Keratinocyte (primary cell): ENCODE data around the gene SDK1. TPM values are rescaled to one million over a fixed set of nuclear protein-coding genes. Genes with fewer than 3 reads are reported as not detected.

Experiments
- DNase-seq: peaks from one replicate; pipeline ENCODE4 v3.0.0-alpha.2; 2011; ENCODE audit warnings: low read depth, missing footprints, low spot score
- FAIRE-seq: peaks from 2 replicates; lab custom pipeline; 2011; peaks lifted over from hg19 to GRCh38; lab: Jason Lieb, UNC
- H2AFZ ChIP-seq: 2 replicates; pipeline ENCODE4 v1.6.0; 2012; ENCODE audit warnings: low read length, control low read depth, inconsistent platforms; ENCODE audit not compliant: control insufficient read depth
- H3K27ac ChIP-seq: 2 replicates; pipeline ENCODE4 v1.5.1; 2011; ENCODE audit warnings: low read length; ENCODE audit not compliant: control insufficient read depth, insufficient read depth
- H3K27me3 ChIP-seq: 3 replicates; pipeline ENCODE4 v1.6.0; 2011; ENCODE audit warnings: low read length; ENCODE audit not compliant: control insufficient read depth, insufficient read depth; ENCODE audit errors: extremely low read depth
- H3K36me3 ChIP-seq, 2 experiments: 2 replicates in 1 of 2; 3 replicates in 1 of 2; pipeline ENCODE4 v1.5.1; 2011; ENCODE audit warnings: low read length in 2 of 2, mild to moderate bottlenecking in 1 of 2; ENCODE audit not compliant: control insufficient read depth in 2 of 2, insufficient read depth in 2 of 2; ENCODE audit errors: extremely low read depth in 1 of 2
- H3K4me1 ChIP-seq: 3 replicates; pipeline ENCODE4 v1.5.1; 2011; ENCODE audit warnings: low read length; ENCODE audit not compliant: control insufficient read depth, insufficient read depth; ENCODE audit errors: extremely low read depth
- H3K4me2 ChIP-seq: 3 replicates; pipeline ENCODE4 v1.6.0; 2011; ENCODE audit warnings: low read depth, low read length; ENCODE audit not compliant: control insufficient read depth, insufficient read depth; ENCODE audit errors: extremely low read depth
- H3K4me3 ChIP-seq, 3 experiments: fragments of 200-600 bp in 1 of 3; sonication (generic) in 1 of 3; 2 replicates in 2 of 3; 3 replicates in 1 of 3; pipeline ENCODE4 v1.5.1; 2011 to 2016; ENCODE audit warnings: low read length in 3 of 3, mild to moderate bottlenecking in 3 of 3, control low read depth in 2 of 3, inconsistent platforms in 1 of 3, low read depth in 1 of 3, mixed read lengths in 1 of 3, mixed run types in 1 of 3, moderate library complexity in 1 of 3; ENCODE audit not compliant: control insufficient read depth in 2 of 3, insufficient read depth in 2 of 3; ENCODE audit errors: extremely low read depth in 1 of 3
- H3K79me2 ChIP-seq: 2 replicates; pipeline ENCODE4 v1.6.0; 2012; ENCODE audit warnings: low read length; ENCODE audit not compliant: control insufficient read depth, insufficient read depth
- H3K9ac ChIP-seq: 3 replicates; pipeline ENCODE4 v1.6.0; 2011; ENCODE audit warnings: low read length; ENCODE audit not compliant: control insufficient read depth, insufficient read depth; ENCODE audit errors: extremely low read depth
- H3K9me1 ChIP-seq: 3 replicates; pipeline ENCODE4 v1.6.0; 2011; ENCODE audit warnings: low read length; ENCODE audit not compliant: control insufficient read depth, insufficient read depth; ENCODE audit errors: extremely low read depth
- H3K9me3 ChIP-seq: 2 replicates; pipeline ENCODE4 v1.5.1; 2012; ENCODE audit warnings: low read depth, low read length; ENCODE audit not compliant: control insufficient read depth
- H4K20me1 ChIP-seq: 3 replicates; pipeline ENCODE4 v1.6.0; 2011; ENCODE audit warnings: low read length; ENCODE audit not compliant: control insufficient read depth, insufficient read depth; ENCODE audit errors: extremely low read depth
- EZH2 ChIP-seq: IDR thresholded peaks from one replicate; pipeline ENCODE4 v1.6.1; 2012; ENCODE audit warnings: inconsistent platforms, mild to moderate bottlenecking, low read length, moderate library complexity
- dilution Hi-C: fragments of 300-500 bp; cut with MboI; formaldehyde crosslinking; loops from one replicate; pipeline ENCODE4 v1.7.0; 2020; ENCODE audit warnings: low sequenced_read_pairs; ENCODE audit not compliant: extremely low pct_ligation_motif_present
- polyA plus RNA-seq, 5 experiments: library from polyadenylated mRNA; depleted of rRNA in 3 of 5; stranded (reverse) in 3 of 5; stranded (forward) in 1 of 5; unstranded in 1 of 5; fragments of >200 nt; gene quantifications; 1 replicate in 1 of 5; 2 replicates in 3 of 5; 3 replicates in 1 of 5; pipeline versions ENCODE4 v1.2.1 to v1.2.3, GENCODE V29; 2011 to 2012; ENCODE audit warnings: missing spikeins in 2 of 5, low read depth in 1 of 5, low replicate concordance in 1 of 5
- TF ChIP-seq, protein P1 (sequence below), 3 experiments: IDR thresholded peaks in 1 of 3; conservative IDR thresholded peaks in 1 of 3; optimal IDR thresholded peaks in 1 of 3; 2 replicates in 2 of 3; 3 replicates in 1 of 3; pipeline versions ENCODE3 to v1.5.1; 2011; ENCODE audit warnings: low read length in 3 of 3, mild to moderate bottlenecking in 3 of 3, moderate library complexity in 2 of 3, control low read depth in 1 of 3, inconsistent platforms in 1 of 3; ENCODE audit not compliant: insufficient read depth in 2 of 3; ENCODE audit errors: extremely low read depth in 1 of 3

The SDK1 gene
- polyA plus RNA-seq, 1 donor (not counting 4 experiments of a cell fraction or from before 2014, with no cell fraction given), result 0.66 TPM

GRCh38 chr7:3309956-3310355, 8.9 kb downstream of the SDK1 start:
- H3K27ac ChIP-seq, result no peak overlapping the region
- no peaks in the 10 kb centered on the region for H3K4me1 ChIP-seq
- FAIRE-seq (no peak), DNase-seq (no peak)
- H3K9me3 ChIP-seq, result no peaks in the 10 kb centered on the region
- TF ChIP-seq, protein P1, sequence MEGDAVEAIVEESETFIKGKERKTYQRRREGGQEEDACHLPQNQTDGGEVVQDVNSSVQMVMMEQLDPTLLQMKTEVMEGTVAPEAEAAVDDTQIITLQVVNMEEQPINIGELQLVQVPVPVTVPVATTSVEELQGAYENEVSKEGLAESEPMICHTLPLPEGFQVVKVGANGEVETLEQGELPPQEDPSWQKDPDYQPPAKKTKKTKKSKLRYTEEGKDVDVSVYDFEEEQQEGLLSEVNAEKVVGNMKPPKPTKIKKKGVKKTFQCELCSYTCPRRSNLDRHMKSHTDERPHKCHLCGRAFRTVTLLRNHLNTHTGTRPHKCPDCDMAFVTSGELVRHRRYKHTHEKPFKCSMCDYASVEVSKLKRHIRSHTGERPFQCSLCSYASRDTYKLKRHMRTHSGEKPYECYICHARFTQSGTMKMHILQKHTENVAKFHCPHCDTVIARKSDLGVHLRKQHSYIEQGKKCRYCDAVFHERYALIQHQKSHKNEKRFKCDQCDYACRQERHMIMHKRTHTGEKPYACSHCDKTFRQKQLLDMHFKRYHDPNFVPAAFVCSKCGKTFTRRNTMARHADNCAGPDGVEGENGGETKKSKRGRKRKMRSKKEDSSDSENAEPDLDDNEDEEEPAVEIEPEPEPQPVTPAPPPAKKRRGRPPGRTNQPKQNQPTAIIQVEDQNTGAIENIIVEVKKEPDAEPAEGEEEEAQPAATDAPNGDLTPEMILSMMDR (optimal IDR thresholded peaks at IDR 0.05 in 1 of 3, IDR thresholded peaks at IDR 0.05 in 1 of 3, conservative IDR thresholded peaks at IDR 0.05 in 1 of 3; ENCODE audit: extremely low read depth in 1 of 3, insufficient read depth in 2 of 3, low read length in 3 of 3), result no peak
- no peak for TF ChIP-seq EZH2
- H3K27me3 ChIP-seq, result peaks cover 6% of the 10 kb centered on the region
- no peaks in the 10 kb centered on the region for H3K79me2 ChIP-seq
- H2AFZ ChIP-seq, result no peak overlapping the region
- no peak overlapping the region for H3K4me2 ChIP-seq
- no peaks in the 10 kb centered on the region for H3K9me1 ChIP-seq
- H3K9ac ChIP-seq, result no peak overlapping the region
- dilution Hi-C loops, result no loop called here
- no peak overlapping the region for H3K4me3 ChIP-seq
- H4K20me1 ChIP-seq, result no peaks in the 10 kb centered on the region
- no peaks in the 10 kb centered on the region for H3K36me3 ChIP-seq

DNA sequence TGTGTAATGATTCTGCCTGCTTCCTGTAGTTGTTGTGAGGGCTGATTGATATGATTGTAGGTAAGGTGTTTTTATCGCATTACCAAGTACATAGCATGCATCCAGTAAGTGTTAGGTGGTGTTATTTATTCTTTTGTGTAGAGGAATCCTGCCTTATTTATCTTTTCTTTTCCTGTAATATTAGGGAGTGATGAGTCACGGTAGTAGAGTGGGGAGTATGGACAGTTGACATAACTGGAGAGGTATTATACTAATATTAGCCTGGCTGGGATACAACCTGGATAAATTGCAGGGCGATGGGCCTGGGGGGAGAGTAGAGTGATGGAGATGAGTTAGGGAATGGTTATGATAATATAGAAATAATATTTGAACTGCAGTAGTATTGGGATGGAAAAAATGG, 9.8 kb downstream of the SDK1 start:
- FAIRE-seq (no peak), DNase-seq (no peak)
- H3K9me3 ChIP-seq, result no peaks in the 10 kb centered on the region
- H3K27ac ChIP-seq, result no peak overlapping the region
- peak; percentile 23 for TF ChIP-seq EZH2
- TF ChIP-seq, protein P1 (optimal IDR thresholded peaks at IDR 0.05 in 1 of 3, IDR thresholded peaks at IDR 0.05 in 1 of 3, conservative IDR thresholded peaks at IDR 0.05 in 1 of 3; ENCODE audit: extremely low read depth in 1 of 3, insufficient read depth in 2 of 3, low read length in 3 of 3), result no peak
- no peaks in the 10 kb centered on the region for H3K4me1 ChIP-seq
- H3K9ac ChIP-seq, result no peak overlapping the region
- no peaks in the 10 kb centered on the region for H3K9me1 ChIP-seq
- H3K79me2 ChIP-seq, result no peaks in the 10 kb centered on the region
- H3K36me3 ChIP-seq, result no peaks in the 10 kb centered on the region
- dilution Hi-C loops, result no loop called here
- no peak overlapping the region for H3K4me3 ChIP-seq
- H3K27me3 ChIP-seq, result peaks cover 6% of the 10 kb centered on the region
- no peak overlapping the region for H3K4me2 ChIP-seq
- no peak overlapping the region for H2AFZ ChIP-seq
- H4K20me1 ChIP-seq, result no peaks in the 10 kb centered on the region
